Measurements from ENCODE around the gene ABHD17C. TPM values are rescaled to one million over a fixed set of nuclear protein-coding genes. Genes with fewer than 3 reads are reported as not detected.

The ABHD17C gene
- total RNA-seq, 2 donors from 2014 or later: 20.9 to 21.5 TPM

DNA sequence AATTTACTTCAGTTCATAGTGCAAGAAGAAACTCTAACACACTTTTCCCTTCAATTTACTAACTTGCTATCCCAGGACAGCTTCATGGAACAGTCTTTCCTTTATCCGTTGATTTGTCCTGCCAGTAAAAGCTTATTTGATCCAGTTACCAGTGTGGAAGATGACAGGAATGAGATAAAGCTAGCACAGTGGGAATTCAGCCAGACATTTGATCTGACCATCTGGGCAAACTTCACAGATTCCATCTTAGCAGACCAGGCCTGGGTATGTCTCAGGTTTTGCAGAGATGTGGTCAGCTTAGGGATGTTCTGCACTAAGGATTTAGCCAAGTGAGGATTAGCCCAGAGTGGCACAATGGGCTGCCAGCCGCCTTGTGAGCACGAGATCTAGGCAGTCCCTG lies 103.8 kb downstream of the ABHD17C start:
- Mint-ChIP-seq H3K36me3 (ENCODE audit: low read depth) (no peaks in the 10 kb centered on the region), H3K9me3 (no peaks in the 10 kb centered on the region), H3K27ac (no peak overlapping the region), H3K27me3 (ENCODE audit: insufficient read depth) (peaks cover 2% of the 10 kb centered on the region), H3K4me1 (no peaks in the 10 kb centered on the region), H3K4me3 (no peak overlapping the region)
- no peak for DNase-seq
- Histone ChIP-seq H3K4me1 (ENCODE audit: control insufficient read depth, insufficient read depth, low read length) (no peaks in the 10 kb centered on the region), H3K4me3 (ENCODE audit: low read length) (no peak overlapping the region), H3K27me3 (ENCODE audit: control insufficient read depth, insufficient read depth, low read length, poor library complexity, severe bottlenecking) (peaks cover 8% of the 10 kb centered on the region), H3K36me3 (ENCODE audit: control insufficient read depth, insufficient read depth, low read length) (no peaks in the 10 kb centered on the region), H3K9ac (ENCODE audit: extremely low read depth, low read length, poor library complexity, severe bottlenecking) (no peak overlapping the region), H3K27ac (ENCODE audit: low read depth, low read length) (no peak overlapping the region), H3K9me3 (ENCODE audit: control insufficient read depth, low read length) (no peaks in the 10 kb centered on the region)
- 88 to 93% methylated on average over 3 of the region's 3 CpGs for WGBS, 2 experiments (ENCODE audit: insufficient coverage in 1 of 2, insufficient read length in 1 of 2)
- TF ChIP-seq, protein P1, sequence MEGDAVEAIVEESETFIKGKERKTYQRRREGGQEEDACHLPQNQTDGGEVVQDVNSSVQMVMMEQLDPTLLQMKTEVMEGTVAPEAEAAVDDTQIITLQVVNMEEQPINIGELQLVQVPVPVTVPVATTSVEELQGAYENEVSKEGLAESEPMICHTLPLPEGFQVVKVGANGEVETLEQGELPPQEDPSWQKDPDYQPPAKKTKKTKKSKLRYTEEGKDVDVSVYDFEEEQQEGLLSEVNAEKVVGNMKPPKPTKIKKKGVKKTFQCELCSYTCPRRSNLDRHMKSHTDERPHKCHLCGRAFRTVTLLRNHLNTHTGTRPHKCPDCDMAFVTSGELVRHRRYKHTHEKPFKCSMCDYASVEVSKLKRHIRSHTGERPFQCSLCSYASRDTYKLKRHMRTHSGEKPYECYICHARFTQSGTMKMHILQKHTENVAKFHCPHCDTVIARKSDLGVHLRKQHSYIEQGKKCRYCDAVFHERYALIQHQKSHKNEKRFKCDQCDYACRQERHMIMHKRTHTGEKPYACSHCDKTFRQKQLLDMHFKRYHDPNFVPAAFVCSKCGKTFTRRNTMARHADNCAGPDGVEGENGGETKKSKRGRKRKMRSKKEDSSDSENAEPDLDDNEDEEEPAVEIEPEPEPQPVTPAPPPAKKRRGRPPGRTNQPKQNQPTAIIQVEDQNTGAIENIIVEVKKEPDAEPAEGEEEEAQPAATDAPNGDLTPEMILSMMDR (conservative IDR thresholded peaks at IDR 0.05): no peak

GRCh38 chr15:80800067-80800466 lies 105.0 kb downstream of the ABHD17C start:
- Histone ChIP-seq H3K9ac (ENCODE audit: extremely low read depth, low read length, poor library complexity, severe bottlenecking) (no peak overlapping the region), H3K4me1 (ENCODE audit: control insufficient read depth, insufficient read depth, low read length) (no peaks in the 10 kb centered on the region), H3K27ac (ENCODE audit: low read depth, low read length) (no peak overlapping the region), H3K27me3 (ENCODE audit: control insufficient read depth, insufficient read depth, low read length, poor library complexity, severe bottlenecking) (peaks cover 8% of the 10 kb centered on the region), H3K4me3 (ENCODE audit: low read length) (no peak overlapping the region), H3K9me3 (ENCODE audit: control insufficient read depth, low read length) (no peaks in the 10 kb centered on the region), H3K36me3 (ENCODE audit: control insufficient read depth, insufficient read depth, low read length) (no peaks in the 10 kb centered on the region)
- peaks cover 8% of the 10 kb centered on the region for H3K4me1 Mint-ChIP-seq
- DNase-seq: no peak
- no peak overlapping the region for H3K4me3 Mint-ChIP-seq
- H3K9me3 Mint-ChIP-seq: no peaks in the 10 kb centered on the region
- no peak overlapping the region for H3K27ac Mint-ChIP-seq
- peaks cover 8% of the 10 kb centered on the region for H3K27me3 Mint-ChIP-seq (ENCODE audit: insufficient read depth)
- WGBS, 2 experiments (ENCODE audit: insufficient coverage in 1 of 2, insufficient read length in 1 of 2): 48 to 80% methylated on average over 2 to 5 of the region's 5 CpGs
- TF ChIP-seq, protein P1 (conservative IDR thresholded peaks at IDR 0.05): no peak
- H3K36me3 Mint-ChIP-seq (ENCODE audit: low read depth): no peaks in the 10 kb centered on the region

- DNase-seq: no peak
- H3K27me3 Mint-ChIP-seq (ENCODE audit: insufficient read depth): peaks cover 11% of the 10 kb centered on the region
- Histone ChIP-seq H3K27ac (ENCODE audit: low read depth, low read length) (no peak overlapping the region), H3K27me3 (ENCODE audit: control insufficient read depth, insufficient read depth, low read length, poor library complexity, severe bottlenecking) (no peaks in the 10 kb centered on the region), H3K4me1 (ENCODE audit: control insufficient read depth, insufficient read depth, low read length) (no peaks in the 10 kb centered on the region), H3K9ac (ENCODE audit: extremely low read depth, low read length, poor library complexity, severe bottlenecking) (no peak overlapping the region), H3K4me3 (ENCODE audit: low read length) (no peak overlapping the region), H3K36me3 (ENCODE audit: control insufficient read depth, insufficient read depth, low read length) (no peaks in the 10 kb centered on the region), H3K9me3 (ENCODE audit: control insufficient read depth, low read length) (peaks cover 4% of the 10 kb centered on the region)
- WGBS, 2 experiments (ENCODE audit: insufficient coverage in 1 of 2, insufficient read length in 1 of 2): 88 to 91% methylated on average over 8 to 10 of the region's 10 CpGs
- no peaks in the 10 kb centered on the region for H3K9me3 Mint-ChIP-seq
- H3K27ac Mint-ChIP-seq: no peak overlapping the region
- H3K36me3 Mint-ChIP-seq (ENCODE audit: low read depth): no peaks in the 10 kb centered on the region
- TF ChIP-seq, protein P1 (conservative IDR thresholded peaks at IDR 0.05): no peak
- H3K4me3 Mint-ChIP-seq: no peak overlapping the region
- peaks cover 13% of the 10 kb centered on the region for H3K4me1 Mint-ChIP-seq
Observed at GRCh38 chr15:80801891-80802680, 107.0 kb downstream of the ABHD17C start.
